D341Med (cell line): Measurements from ENCODE around the gene PCSK6.
A peak's percentile ranks its signal among the peaks of the same experiment; 100 is the strongest.
"Not testable (repeated sequence)": the region's sequence is repeated elsewhere in the genome, so short reads cannot be mapped to it uniquely, and the experiment has no call there.

Experiments used
- DNase-seq: peaks from one replicate; pipeline ENCODE4 v3.0.0; 2012; ENCODE audit warnings: low spot score

Gene PCSK6

DNA sequence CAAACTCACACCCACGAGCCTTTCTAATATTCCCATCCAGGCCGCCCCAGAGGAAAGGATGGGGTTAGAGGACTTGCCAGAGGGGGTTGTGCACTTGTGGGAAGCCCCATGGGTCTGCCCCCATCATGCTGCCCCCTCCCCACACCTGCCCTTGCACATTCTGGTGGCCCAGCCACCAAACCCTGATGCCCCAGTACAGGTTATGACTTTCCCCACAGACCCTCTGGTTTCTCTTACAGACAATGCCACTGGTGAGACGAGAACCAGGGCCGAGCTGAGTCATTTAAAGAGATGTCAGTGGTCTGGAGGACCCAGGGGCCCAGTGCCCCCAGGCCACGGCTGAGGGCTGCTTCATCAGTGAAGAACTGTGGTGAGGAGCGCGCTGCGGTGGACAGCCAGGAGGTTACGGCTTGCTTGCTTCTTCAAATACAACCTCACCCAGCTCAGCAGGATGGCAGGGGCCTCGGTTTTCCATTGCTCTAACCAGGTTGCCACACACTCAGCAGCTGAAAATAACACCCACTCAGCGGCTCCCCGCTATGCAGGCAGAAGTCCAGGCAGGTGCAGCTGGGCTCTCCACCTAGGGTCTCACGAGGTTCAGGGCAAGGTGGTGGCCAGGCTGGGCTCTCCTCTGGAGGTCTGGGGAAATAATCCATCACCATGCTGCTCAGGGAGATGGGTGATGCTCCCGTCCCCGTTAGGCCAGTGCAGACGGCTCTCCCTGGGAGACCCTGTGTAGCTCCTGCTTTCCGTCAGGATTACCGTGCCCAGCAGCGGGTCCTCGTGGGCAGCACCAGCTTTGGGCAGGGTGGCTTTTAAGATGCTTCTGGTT is 180.7 kb downstream of the PCSK6 start:
- DNase-seq: peak; percentile 18

GRCh38 chr15:101307897-101308603 is 181.5 kb downstream of the PCSK6 start:
- DNase-seq: no peak

GRCh38 chr15:101307048-101307896 is 182.2 kb downstream of the PCSK6 start:
- DNase-seq: no peak

- DNase-seq: no peak
Observed at GRCh38 chr15:101306341-101307047, 183.0 kb downstream of the PCSK6 start.

- no peak for DNase-seq
Observed at GRCh38 chr15:101305820-101306255, 183.7 kb downstream of the PCSK6 start.

DNA sequence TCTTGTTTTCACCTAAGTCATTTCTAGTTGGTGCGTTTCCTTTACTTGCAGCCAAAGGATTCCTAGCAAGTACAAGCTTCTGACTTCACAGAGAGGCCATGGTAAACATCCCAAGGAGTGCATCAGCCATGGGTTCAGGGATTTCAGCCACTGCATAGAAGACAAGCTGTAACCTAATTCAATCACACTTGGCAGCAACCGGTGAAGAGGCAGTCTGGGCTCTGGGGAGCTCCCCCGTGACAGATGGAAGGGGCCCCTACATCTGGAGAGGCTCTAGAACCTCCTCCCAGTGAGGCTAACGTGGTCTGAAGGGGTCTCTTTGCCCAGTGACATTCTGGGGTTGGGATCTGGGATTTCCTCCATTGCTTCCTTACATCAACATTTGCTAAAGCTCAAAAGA is 186.1 kb downstream of the PCSK6 start:
- no peak for DNase-seq

- DNase-seq: no peak
Observed at GRCh38 chr15:101296418-101297405, 192.8 kb downstream of the PCSK6 start.

DNA sequence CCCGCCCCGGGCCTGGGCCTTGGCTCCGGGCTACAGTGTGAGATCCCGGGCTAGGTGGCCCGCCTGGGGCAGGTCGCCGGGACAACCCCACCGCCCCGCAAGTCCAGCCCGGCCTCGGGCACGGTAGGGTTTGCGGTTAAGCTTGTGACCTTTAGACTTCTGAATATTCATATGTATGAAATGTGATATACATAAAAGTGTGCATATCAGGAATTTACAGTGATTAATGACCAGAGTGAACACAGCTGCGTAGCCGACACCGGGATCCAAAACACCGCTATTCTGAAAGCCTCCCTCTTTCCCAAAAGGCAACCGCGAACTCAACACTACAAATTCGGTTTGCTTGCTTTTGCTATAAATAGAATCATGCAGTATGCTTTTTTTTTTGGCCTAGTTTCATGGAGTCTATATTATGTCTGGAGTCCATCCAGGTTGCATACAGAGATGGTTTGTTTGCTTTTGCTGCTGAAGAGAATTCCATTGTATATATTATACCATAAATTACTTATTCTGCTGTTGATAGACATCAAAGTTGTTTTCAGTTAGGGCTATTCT is 193.8 kb downstream of the PCSK6 start:
- no peak for DNase-seq

GRCh38 chr15:101294731-101295606 is 194.5 kb downstream of the PCSK6 start, which contains the start of gene SNRPA1:
TSS of gene SNRPA1 (minus strand) at chr15:101295248. CDS start at chr15:101295178, 70 bp downstream.
- DNase-seq: peak; percentile 99

DNA sequence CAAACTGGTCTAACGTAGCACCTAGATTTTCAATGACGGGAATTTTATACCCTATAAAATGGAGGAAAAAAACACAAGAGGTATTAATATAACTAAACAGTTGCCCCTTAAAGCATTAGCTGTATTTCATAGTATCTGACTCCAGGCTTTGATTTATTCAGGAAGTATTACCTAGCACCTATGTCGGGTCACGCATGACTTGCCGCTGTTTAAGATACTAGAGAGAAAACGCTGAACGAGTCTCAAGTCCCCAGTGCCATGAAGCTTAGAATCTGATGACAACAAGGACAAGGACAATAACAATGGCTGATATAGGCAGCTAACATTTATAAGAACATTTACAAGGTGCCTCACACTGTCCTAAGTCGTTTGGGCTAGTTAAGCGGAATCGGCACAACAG is 196.4 kb downstream of the PCSK6 start:
- no peak for DNase-seq

DNA sequence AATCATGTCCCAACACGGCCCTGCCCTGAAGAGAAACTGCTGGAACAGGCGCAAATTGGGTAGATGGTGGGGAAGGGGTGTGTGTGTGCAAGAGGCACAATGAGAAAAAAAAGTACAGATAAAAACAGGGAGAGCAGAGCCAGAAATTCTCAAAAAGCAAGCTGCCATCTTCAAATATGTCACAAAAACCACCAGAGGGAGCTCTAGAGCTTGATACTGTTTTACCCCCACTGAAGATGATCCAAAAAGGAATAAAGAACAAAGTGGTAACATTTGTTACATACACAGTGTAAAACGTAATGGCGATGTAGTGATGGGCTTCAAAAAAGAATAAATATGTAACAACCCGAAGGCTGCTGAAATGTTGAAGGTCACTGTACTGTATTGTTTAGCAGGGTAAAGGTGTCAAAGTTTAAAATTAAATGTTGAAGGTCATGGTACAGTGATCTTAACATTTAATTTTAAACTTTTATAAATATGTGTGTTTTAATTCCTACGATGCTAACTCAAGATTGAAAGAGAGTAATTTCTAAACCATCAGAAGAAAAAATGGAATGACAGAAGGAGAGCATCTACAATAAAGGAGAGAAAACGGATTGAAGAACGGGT is 200.5 kb downstream of the PCSK6 start:
- no peak for DNase-seq

DNA sequence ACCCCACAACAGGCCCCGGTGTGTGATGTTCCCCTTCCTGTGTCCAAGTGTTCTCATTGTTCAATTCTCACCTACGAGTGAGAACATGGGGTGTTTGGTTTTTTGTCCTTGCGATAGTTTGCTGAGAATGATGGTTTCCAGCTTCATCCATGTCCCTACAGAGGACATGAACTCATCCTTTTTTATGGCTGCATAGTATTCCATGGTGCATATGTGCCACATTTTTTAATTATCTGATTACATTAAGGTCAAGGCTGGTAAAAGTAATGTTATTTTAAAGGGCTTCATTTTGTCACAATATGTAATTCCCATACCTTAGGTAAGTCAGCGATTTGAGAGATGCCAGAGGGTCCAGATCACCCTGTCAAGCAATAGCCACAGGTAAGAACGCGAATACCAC is 202.2 kb downstream of the PCSK6 start:
- DNase-seq: not testable (repeated sequence)

GRCh38 chr15:101286471-101287114 is 202.9 kb downstream of the PCSK6 start:
- no peak for DNase-seq

GRCh38 chr15:101283931-101284330 is 205.6 kb downstream of the PCSK6 start:
- no peak for DNase-seq

GRCh38 chr15:101280007-101280406 is 209.5 kb downstream of the PCSK6 start:
- no peak for DNase-seq

DNA sequence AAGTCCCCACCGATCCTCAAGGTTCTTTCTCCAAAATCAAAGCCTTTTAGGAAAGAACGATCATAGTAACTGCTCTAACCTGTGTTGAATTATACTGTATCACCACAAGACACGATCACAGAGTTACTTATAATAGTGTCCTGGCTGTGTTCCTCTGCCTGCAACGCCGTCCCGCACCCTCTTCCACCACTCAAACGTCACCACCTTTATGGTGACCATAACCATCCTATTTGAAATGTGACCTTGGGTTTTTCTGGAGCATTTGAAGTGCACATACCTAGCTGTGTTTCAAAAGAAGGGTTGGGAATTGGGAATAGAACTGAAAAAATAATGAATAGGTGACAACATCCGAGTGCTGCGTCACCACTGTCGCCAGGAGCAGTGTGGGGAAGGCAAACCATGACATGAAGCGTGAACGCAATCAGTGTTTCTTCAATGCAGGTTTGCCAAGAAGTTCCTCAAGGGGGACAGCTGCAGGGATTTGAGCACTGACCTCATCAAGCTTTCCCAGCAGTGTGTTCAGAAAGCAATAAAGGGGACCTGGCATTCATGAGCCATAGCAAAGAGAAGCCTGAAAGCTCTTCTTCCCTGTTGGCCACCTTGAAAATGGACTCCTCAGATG is 211.5 kb downstream of the PCSK6 start:
- no peak for DNase-seq

DNA sequence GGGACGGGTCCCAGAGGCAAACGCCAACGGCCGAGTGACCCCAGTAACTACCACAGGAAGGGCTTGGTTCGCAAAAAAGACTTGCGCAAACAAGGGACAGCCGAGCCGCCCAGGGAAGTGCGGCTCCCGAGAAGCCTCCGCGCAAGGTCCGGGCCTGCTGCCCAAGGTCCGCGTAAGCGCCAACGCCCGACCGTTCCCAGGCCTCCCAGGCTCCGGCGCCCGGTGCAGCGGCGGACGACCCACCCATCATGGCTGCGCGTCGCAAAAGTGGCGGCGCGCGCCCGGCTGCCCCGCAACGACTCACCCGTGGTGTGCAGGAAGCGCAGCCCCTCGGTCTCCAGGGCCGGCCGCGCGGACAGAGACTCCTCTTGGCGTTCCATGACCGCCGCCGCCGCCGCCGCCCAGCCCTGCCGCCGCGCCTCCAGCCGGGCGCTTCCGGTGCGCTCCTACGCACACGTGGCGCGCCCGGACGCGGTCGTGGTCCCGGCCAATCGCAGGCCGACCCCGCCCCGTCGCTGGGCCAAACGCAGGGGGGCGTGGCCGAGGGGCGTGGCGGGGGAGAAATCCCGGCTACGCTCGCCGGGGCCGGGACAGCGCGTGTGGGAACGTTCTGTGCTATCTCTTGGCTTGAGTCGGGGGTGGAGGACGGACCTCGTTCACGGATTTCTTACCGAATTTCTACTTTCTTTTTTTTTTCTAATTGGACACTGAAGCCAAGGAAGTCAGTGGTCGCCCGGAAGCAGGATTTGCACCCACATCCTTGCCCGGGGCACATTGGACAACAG is 212.3 kb downstream of the PCSK6 start, which contains the start of gene SELENOS:
TSS of gene SELENOS (minus strand) at position 448 of the 785 bp plus-strand sequence. CDS start at position 380, 68 bp downstream.
- peak; percentile 98 for DNase-seq
